Kidney tubule cell (primary cell): Measurements from ENCODE around the gene TMEM163.
"Not testable (repeated sequence)": the region's sequence is repeated elsewhere in the genome, so short reads cannot be mapped to it uniquely, and the experiment has no call there.

ENCODE experiments used
- DNase-seq: peaks from one replicate; pipeline ENCODE4 v3.0.0-alpha.2; 2018; ENCODE audit warnings: low spot score

Gene TMEM163

DNA sequence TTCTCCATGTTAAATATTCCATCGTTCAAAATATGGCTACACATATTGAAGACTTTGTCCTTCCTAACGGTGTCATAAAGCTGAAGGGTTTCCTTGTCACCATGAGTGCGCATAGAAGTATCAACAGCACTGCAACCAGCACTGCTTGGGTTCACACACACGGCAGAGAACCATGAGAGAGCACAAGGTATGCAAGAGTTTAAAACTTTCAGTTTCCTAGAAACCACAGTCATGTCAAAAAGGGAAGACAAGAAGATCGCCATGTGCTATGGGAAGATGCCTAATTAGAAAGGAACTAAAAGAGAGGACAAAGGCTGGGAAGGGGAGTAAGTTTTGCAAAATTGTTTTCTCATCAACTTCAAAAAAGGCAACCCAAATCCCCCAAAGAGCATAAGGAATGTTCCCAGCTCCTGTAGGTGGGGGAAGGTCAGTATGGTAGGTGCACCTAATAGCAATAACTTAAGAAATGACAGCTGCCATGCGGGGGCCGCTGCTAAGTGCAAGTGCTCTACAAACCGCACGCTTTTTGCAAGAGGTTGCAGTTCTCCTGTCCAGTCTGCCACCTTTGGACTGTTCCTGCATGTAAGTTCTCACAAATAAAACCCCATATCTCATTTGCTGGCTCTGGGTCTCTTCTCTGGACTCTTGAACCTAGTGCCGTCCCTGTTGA is 136.8 kb downstream of the TMEM163 start:
- DNase-seq = peak; percentile 27

DNA sequence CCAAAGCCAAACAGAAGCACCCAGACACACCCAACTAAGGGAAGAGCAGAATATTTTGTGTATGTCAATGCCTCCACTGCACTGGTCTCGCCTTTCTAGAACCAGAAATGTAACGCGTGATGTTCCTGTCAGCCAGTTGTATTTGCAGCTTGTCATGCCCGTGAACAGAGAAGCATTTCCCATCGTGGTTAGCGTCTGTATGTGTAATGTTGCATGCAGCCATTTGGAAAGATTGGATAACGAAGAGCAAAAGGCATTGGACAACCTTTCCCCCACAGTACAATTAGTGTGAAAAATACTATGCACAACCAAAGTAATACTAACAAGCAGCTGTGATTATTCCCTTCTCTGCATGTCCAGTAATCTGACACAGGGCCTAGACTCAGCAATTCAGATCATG is 140.5 kb downstream of the TMEM163 start:
- DNase-seq = no peak

DNA sequence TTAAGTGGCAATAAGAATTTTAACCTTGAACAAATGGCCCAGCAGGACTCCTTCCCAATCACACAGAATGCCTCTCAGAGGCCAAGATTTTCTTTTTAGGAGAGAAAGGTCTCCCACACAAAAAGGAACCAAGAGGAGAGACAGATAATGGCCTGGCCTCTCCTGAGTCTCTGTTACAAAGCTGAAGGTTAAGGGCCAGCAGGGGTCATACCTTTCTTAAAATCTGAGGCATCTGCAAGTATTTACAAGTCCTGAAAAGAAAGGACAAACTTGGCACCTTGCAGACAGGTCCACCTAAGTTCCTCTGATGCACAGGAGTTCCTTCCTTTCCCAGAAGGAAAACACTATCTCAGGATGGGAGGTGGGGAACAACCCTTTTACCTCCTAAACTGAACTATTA is 142.3 kb downstream of the TMEM163 start:
- no peak for DNase-seq

DNA sequence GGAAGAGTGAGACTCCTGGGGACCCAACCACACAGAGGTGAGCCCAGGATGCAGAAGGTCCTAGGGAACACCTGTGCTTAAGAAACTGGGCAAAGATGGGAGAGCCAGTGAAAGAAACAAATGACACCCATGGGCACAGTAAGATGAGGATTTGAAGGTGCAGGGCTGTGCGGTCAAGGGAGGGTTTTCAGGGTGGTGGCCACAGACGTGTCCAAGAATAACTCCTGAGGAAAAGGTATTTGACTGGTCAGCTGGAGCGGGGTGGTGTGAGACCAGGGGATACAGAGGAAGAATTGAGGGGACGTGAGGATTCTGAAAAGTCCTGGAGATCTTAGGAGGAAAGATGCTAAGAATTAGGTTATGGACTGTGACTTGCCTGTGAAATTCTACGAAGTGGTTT is 142.9 kb downstream of the TMEM163 start:
- no peak for DNase-seq

DNA sequence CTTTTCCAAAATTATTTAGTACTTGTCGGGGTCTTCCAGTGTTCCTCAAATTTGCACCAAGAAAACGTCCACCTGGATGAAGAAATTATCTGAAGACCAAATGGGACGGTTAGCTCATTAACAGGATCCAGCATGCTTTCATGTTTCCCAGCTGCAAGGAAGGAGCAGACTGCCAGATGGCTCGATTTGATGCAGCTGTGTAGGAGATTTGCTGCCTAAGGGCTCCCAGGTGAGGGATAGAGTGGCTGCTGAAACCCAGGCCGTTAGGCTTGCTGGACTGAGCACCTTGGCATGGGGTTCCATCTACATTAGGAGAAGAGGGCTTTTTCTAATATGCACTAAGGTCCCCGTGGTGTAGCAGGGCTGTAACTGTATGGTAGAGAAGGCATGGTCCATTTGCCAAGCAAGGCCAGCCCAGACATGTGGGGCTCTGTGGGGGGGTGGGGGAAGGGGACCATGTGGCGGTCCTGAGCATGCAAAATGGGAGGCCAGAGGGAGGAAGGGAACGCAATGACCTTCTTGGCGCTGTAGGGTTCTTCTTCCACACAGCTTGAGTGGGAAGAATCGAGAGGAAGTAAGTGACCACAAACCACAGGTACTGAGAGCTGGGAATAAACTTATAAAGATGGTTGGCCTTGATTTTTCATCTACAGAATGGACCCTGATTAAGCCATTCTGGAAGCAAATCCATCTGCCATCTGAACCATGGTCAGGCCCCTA is 144.0 kb downstream of the TMEM163 start:
- no peak for DNase-seq

DNA sequence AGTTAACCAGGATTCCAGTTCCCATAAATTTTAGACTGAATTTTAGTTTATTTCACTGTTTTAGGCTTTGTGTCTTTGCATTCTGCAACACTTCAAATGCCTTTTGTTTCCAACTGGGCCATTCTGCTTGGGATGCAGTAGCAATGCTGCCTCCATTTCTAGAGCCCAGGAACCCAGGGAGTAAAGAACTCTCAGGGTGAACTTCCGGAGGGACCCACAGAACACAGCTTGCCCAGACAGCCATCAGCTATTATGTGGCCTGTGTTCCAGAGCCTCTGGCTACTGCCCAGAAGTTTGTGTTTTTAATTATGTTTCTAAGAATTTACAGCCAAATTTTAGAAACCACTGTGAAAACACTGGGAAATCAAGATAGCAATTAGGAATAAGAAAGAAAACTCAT is 145.1 kb downstream of the TMEM163 start:
- no peak for DNase-seq

DNA sequence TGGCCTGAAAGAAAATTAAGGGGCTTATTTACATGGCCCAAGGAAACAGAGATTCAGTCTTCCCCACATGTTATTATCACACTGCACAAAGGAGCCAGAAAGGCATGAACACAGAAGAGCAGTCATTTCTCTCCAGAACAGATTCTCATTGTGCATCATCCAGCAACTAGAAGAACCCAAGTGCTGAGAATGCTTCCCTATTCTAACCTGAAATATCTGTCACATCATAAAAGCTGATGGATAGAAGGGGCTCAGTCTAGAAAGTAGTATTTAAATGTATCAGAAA is 145.8 kb downstream of the TMEM163 start:
- DNase-seq = no peak

DNA sequence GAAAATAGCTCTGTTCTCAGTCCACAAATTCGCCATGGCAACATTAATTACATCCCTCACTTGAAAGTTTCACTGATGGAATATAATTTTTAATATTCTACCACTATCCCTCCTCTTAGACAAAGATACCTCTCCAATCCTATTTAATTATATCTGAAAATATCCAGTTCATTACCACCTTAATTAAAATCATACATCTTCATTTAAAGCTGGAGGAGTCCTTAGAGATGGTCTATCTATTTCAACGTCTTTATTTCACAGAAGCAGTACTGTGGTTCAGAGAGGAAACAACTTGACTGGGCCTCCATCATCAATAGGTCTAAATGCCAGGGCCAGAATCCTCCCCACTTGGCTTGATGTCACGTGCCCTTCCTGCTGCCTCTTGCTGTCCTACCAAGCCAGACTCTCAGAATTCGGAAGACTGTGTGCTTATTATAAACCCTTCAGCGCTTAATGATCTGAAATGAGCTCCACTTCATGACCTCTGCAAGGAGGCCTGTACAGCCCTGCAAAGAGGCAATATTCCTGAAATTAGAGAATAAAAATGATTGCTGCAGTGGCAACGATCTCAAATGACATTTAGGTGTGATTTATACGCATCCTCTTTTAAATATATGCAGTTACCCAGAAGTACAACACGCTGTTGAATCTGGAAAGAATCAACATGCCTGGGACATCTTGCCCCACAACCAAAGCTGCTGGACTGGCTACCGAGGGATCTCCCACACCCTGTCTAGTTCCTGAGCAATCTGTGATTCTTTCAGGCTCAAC is 146.3 kb downstream of the TMEM163 start:
- no peak for DNase-seq

DNA sequence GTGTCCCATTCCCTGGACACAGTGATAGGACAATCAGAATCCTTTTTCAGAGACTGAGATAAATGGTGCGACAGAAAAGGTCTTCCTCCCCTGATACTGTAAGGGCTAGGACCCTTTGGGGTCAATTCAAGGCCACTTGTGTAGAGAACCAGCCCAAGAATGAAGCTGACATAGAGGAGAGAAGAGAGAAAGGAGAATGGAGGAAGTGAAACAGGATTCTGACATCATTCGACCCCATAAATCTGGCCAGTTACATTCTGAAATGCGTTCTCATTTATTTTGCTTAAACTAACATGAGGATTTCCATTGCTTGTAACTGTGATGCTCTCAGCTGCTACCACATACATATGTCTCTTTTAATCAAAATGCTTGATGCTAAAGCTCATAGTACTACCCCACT is 148.1 kb downstream of the TMEM163 start:
- no peak for DNase-seq

DNA sequence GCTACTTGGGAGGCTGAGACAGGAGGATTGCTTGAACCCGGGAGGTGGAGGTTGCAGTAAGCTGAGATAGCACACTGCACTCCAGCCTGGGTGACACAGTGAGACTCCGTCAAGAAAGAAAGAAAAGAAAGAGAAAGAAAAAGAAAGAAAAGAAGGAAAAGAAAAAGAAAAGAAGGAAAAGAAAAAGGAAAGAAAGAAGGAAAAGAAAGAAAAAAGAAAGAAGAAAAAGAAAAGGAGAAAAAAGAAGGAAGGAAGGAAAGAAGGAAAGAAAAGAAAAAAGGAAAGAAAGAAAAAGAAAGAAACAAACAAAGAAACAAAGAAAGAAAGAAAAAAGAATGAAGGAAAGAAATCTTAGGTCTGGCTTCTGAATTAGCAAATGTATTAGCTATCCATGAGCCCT is 150.4 kb downstream of the TMEM163 start:
- DNase-seq = no peak

DNA sequence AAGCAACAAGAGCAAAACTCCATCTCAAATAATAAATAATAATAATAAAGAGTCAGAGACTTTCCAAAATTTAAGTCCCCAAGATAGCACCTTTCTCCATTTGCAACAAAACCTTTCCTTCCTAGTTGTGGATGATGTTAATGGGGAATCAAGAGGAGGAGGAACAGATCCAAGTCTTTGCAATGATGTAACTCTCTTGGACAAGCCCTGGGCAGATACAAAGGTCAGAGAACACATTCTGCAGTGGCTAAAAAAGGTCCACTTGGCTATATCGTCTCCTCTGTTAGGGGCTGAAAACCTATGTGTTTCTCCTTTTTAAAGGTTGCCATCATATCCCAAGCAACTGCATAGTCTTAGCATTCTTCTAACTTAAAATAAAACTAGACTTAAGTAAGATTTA is 151.1 kb downstream of the TMEM163 start:
- DNase-seq = no peak

DNA sequence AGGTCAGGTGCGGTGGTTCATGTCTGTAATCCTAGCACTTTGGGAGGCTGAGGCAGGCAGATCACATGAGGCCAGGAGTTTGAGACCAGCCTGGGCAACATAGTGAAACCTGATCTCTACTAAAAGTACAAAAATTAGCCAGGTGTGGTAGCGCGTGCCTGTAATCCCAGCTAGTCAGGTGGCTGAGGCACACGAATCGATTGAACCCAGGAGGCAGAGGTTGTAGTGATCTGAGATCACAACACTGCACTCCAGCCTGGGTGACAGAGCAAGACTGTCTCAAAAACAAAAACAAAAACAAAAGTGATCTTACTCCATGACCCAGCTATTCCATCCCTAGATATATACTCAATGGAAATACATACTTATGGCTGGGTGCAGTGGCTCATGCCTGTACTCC is 153.8 kb downstream of the TMEM163 start:
- DNase-seq = not testable (repeated sequence)

DNA sequence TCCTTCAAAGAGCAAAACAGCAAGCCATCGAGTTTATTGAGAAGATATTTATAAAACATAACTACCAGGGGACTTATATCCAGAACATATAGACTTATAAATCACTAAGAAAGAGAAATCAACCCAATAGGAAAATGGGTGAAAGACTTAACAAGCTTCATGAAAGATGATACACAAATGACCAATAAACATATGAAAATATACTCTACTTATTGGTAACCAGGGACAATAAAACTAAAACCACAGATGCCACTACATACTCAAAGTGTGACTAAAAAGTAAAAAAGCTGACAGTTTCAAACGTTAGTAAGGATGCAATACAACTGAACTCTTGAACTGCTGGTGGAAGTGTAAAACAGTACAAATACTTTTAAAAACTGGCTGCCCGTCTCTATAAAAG is 154.3 kb downstream of the TMEM163 start:
- peak; percentile 22 for DNase-seq

DNA sequence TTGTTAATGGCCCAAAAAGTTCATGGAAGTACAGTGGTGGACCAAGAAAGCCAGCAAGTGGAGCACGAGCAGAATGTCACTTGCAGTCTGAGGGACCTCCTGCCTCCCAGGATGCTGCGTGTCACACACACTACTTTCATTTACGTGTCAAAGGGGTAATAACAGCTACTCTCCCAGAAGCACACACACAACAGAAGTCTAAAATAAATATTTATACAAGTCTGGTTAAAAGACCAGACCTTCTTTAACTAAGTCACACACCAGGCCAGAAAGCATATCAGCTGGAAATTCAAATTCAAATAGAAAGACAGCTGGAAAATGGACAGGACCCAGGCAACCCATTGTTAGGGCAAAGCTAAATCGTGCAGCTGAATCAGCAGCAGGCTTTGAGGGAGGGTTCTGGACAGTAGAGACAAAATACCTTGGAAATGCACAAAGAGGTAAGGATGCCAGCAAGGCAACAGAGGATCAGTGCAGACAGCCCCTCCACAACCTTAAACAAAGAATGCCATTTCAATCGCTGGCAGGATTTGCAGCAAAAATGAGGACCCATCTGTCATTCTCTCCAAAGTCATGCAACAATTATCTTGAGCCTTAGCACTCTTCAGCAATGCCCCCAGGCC is 160.5 kb downstream of the TMEM163 start:
- DNase-seq = no peak

DNA sequence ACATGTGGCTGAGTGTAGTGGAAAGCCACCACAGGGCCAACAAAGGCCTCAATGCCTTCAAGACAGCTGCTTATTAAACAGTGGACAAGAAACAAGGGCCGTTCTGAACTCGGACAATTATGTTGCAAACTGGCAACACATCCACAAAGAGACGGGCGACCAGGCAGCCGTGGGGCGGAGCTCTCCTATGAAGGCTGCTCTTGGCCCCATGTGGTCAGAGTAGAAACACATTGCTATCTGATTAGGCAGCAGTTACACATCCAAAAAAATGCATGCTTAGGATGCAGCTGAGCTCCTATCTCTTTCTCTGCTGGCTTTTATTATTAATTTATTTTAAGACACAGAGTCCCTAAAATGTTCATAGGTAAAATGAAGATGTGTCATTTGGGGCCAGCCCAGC is 163.4 kb downstream of the TMEM163 start:
- no peak for DNase-seq

DNA sequence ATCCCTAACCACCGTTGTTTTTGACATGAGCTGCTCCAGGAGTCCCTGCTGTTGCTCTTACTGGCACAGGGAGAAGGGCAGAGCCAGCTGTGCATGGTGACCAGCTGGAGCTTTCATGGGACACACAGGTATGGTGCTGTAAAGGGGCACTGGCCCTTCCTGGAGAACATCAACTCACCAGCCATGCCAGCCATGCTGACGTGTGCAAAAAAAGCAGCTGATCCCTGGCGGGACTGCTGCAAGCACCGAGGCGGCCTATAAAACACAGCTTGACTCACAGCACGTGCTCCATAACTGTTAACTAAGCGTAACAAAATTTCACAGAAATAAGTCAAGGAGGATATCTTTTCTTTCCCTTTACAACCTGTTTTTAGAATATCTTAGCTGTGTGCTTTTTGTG is 165.1 kb downstream of the TMEM163 start:
- no peak for DNase-seq

DNA sequence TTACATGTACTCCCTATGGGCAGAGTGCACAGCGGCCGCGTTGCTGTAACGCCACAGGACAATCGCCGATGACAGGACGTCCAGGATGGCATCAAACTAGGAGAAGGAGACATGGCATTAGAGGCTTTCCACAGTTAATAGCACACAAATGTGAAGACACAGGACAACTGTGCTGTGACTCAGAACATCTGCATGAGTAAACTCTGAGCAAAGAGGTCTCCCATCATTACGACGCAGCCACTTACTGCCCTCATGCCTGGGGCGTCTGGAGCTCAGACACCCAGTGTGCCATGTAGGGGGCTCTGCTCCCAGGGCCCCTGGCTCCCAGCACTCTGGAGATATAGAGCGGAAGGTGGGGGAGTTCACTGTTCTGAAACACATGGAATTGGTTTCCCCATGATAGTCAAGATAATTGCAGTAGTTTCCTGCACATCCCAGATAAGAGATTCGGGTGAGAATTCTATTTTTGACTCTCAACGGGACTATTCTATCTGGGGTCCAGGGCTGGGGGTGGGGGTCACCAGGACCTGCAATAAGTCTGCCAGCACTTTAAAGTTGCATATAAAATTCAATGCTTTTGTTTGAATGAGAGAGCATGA is 168.1 kb downstream of the TMEM163 start:
- no peak for DNase-seq

DNA sequence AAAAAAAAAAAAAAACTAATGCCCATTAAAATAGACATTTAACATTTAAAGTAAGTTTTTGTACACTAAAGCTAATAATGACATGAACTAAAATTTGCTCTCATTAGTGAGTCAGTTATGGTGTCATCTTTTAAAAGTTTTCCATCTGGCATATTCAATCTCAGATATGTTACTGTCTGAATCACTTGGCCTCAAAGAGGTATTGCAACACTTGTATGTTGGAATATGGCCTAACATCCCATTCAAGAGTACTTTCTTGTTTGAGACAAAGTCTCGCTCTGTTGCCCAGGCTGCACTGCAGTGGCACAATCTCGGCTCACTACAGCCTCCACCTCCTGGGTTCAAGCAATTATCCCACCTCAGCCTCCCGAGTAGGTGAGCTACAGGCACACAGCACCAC is 169.7 kb downstream of the TMEM163 start:
- peak; percentile 28 for DNase-seq

DNA sequence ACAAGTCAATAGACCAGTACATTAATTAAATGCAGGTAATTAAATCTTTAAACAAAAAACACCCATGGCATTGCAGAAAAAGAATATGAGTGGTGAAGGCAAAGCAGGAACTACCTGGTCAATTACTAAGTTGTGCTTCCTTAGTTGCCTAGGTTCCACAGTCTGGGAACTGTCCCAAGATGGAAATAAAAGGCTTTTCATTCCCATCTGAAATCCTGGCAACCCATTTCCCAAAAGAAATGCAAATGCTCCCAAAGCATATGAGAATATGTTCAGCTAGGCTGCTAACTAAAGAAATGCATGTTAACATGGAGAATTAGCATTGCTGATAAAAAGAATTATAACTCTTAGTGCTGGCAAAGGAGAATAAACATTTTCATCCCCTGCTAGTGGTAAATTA is 177.8 kb downstream of the TMEM163 start:
- DNase-seq = no peak

DNA sequence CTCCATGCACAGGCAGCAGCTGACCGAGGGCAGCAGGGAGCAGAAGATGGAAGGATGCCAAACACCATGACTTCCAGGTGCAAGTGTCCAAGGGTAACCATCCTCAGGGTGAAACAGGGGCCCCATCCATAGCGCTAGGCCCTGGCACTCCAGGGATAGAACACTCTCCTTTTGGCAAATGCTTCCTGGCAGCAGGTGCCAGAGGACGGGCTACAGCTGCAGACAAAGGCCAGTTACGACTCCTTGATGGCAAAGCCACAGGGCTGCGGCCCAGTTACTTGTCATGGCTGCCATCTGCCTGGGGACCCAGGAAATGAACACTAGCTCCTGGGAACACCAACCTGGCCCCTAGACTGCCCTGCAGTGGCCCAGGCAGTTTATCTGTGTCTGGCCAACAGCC is 178.8 kb downstream of the TMEM163 start:
- DNase-seq = no peak

DNA sequence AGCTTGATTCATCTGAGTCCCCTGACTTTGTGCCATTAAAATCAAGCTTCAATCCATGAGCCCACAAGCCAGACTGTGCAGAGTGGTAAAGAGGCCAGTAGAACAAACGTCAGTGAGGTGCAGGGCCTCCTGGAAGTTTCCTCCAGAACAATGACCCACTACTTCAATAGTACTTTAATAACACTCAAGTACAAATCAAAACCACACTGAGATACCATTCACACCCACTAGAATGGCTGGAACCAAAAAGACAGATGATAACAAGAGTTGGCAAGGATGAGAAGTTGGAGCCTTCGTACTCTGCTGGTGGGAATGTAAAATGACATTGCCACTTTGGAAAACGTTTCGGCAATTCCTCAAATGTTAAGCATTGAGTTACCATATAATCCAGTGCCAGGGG is 181.1 kb downstream of the TMEM163 start:
- no peak for DNase-seq

DNA sequence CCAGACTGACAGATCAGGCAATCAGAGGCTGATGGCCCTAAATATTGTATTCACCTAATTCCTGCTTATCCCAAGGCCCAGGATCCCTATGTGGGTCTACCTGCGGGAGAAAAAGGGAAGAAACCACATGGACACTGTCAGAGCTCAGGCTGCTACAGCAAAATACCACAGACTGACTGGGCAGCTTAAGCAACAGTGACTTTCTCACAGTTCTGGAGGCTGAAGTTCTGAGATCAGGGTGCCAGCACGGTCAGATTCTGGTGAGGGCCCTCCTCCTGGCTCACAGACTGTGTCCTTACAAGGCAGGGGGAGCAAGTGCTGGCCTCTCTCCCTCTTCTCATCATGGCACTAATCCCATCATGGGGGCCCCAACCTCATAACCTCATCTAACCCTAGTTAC is 181.7 kb downstream of the TMEM163 start:
- DNase-seq = no peak

DNA sequence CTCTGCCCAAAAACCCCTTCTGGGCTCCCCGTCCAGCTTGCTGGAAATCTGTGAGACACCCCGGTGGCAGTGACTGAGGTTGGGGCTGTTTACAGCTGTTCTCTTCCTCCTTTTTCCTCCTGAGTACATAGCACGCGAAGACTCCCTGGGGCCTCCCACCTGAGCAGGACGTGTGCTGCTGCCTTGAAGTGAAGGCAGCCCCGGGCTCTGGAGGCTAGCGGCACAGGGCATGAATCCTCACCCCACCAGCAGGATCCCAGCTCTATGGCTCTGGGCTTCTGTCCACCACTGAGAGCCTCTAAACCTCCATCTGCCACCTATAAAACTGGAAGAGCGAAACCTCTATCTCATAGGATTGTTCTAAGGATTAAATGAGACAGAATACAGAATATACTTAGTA is 182.5 kb downstream of the TMEM163 start:
- no peak for DNase-seq
